Measurements from ENCODE around the gene NECAP2.

Gene NECAP2

GRCh38 chr1:16445052-16445451 is 4.5 kb downstream of the NECAP2 start:
- H2AK5ac ChIP-seq (ENCODE audit: low read length) = no peak overlapping the region
- no peak overlapping the region for H3K4me3 ChIP-seq (ENCODE audit: low read depth, low read length)
- H3K4me1 ChIP-seq (ENCODE audit: control insufficient read depth in 1 of 2, insufficient read depth in 2 of 2, low read length in 2 of 2) = peaks cover 2 to 5% of the 10 kb centered on the region in 2 experiments
- no peak overlapping the region for H3K14ac ChIP-seq (ENCODE audit: low read length)
- H3K79me1 ChIP-seq (ENCODE audit: low read length) = peaks cover 9% of the 10 kb centered on the region
- no peak overlapping the region for H4K12ac ChIP-seq (ENCODE audit: low read depth, low read length)
- no peak overlapping the region for H3K23ac ChIP-seq (ENCODE audit: low read length)
- no peak overlapping the region for H4K91ac ChIP-seq (ENCODE audit: low read depth, low read length)
- no peak overlapping the region for H3K4me2 ChIP-seq (ENCODE audit: low read length)
- no peak overlapping the region for H2BK120ac ChIP-seq (ENCODE audit: insufficient read depth, low read length, poor library complexity)
- no peak overlapping the region for H3K27ac ChIP-seq (ENCODE audit: low read depth, low read length)
- no peak overlapping the region for H2BK5ac ChIP-seq (ENCODE audit: low read depth, low read length, poor library complexity)
- H2AFZ ChIP-seq (ENCODE audit: insufficient read depth, low read length, poor library complexity) = no peak overlapping the region
- no peaks in the 10 kb centered on the region for H3K9me3 ChIP-seq (ENCODE audit: insufficient read depth, low read depth, low read length)
- H3K9ac ChIP-seq (ENCODE audit: low read length) = no peak overlapping the region
- H3K36me3 ChIP-seq (ENCODE audit: control insufficient read depth in 1 of 2, insufficient read depth in 2 of 2, low read length in 2 of 2) = peaks cover 66 to 68% of the 10 kb centered on the region in 2 experiments
- H4K8ac ChIP-seq (ENCODE audit: low read depth, low read length) = no peak overlapping the region
- no peak overlapping the region for H3K4ac ChIP-seq (ENCODE audit: low read depth, low read length)
- H3K27me3 ChIP-seq (ENCODE audit: insufficient read depth, low read length) = no peaks in the 10 kb centered on the region
- no peak for DNase-seq
- WGBS (ENCODE audit: extremely low coverage, insufficient coverage, insufficient read length) = no CpG with 5 or more reads among the region's 4 CpGs
- H2BK12ac ChIP-seq (ENCODE audit: low read length) = no peak overlapping the region
- no peak overlapping the region for H3K18ac ChIP-seq (ENCODE audit: low read length)
- peaks cover 9% of the 10 kb centered on the region for H3K79me2 ChIP-seq (ENCODE audit: control insufficient read depth, insufficient read depth, low read length, poor library complexity)

- H4K91ac ChIP-seq (ENCODE audit: low read depth, low read length) = no peak overlapping the region
- H3K4me1 ChIP-seq (ENCODE audit: control insufficient read depth in 1 of 2, insufficient read depth in 2 of 2, low read length in 2 of 2) = peaks cover 0 to 3% of the 10 kb centered on the region in 2 experiments
- H3K27me3 ChIP-seq (ENCODE audit: insufficient read depth, low read length) = no peaks in the 10 kb centered on the region
- no peak overlapping the region for H2AK5ac ChIP-seq (ENCODE audit: low read length)
- DNase-seq = peak; percentile 50 to 52
- H3K4ac ChIP-seq (ENCODE audit: low read depth, low read length) = no peak overlapping the region
- no peak overlapping the region for H4K8ac ChIP-seq (ENCODE audit: low read depth, low read length)
- H3K9ac ChIP-seq (ENCODE audit: low read length) = no peak overlapping the region
- no peak overlapping the region for H3K4me2 ChIP-seq (ENCODE audit: low read length)
- H2AFZ ChIP-seq (ENCODE audit: insufficient read depth, low read length, poor library complexity) = no peak overlapping the region
- H3K14ac ChIP-seq (ENCODE audit: low read length) = no peak overlapping the region
- no peak overlapping the region for H3K4me3 ChIP-seq (ENCODE audit: low read depth, low read length)
- H3K18ac ChIP-seq (ENCODE audit: low read length) = no peak overlapping the region
- H4K12ac ChIP-seq (ENCODE audit: low read depth, low read length) = no peak overlapping the region
- no peak overlapping the region for H3K23ac ChIP-seq (ENCODE audit: low read length)
- no peak overlapping the region for H2BK5ac ChIP-seq (ENCODE audit: low read depth, low read length, poor library complexity)
- H3K27ac ChIP-seq (ENCODE audit: low read depth, low read length) = no peak overlapping the region
- no peak overlapping the region for H2BK120ac ChIP-seq (ENCODE audit: insufficient read depth, low read length, poor library complexity)
- peaks cover 2% of the 10 kb centered on the region for H3K79me2 ChIP-seq (ENCODE audit: control insufficient read depth, insufficient read depth, low read length, poor library complexity)
- H3K9me3 ChIP-seq (ENCODE audit: insufficient read depth, low read depth, low read length) = no peaks in the 10 kb centered on the region
- no peak overlapping the region for H2BK12ac ChIP-seq (ENCODE audit: low read length)
- peaks cover 71 to 73% of the 10 kb centered on the region in 2 experiments for H3K36me3 ChIP-seq (ENCODE audit: control insufficient read depth in 1 of 2, insufficient read depth in 2 of 2, low read length in 2 of 2)
- no CpG with 5 or more reads among the region's 10 CpGs for WGBS (ENCODE audit: extremely low coverage, insufficient coverage, insufficient read length)
- peaks cover 1% of the 10 kb centered on the region for H3K79me1 ChIP-seq (ENCODE audit: low read length)
Measured at GRCh38 chr1:16446116-16446515, 5.6 kb downstream of the NECAP2 start.

- no peak overlapping the region for H3K9ac ChIP-seq (ENCODE audit: low read length)
- no peak overlapping the region for H3K4ac ChIP-seq (ENCODE audit: low read depth, low read length)
- no peak overlapping the region for H3K18ac ChIP-seq (ENCODE audit: low read length)
- no peaks in the 10 kb centered on the region for H3K79me2 ChIP-seq (ENCODE audit: control insufficient read depth, insufficient read depth, low read length, poor library complexity)
- H3K79me1 ChIP-seq (ENCODE audit: low read length) = no peaks in the 10 kb centered on the region
- no peaks in the 10 kb centered on the region for H3K27me3 ChIP-seq (ENCODE audit: insufficient read depth, low read length)
- H3K4me3 ChIP-seq (ENCODE audit: low read depth, low read length) = no peak overlapping the region
- H2BK5ac ChIP-seq (ENCODE audit: low read depth, low read length, poor library complexity) = no peak overlapping the region
- no peak overlapping the region for H4K8ac ChIP-seq (ENCODE audit: low read depth, low read length)
- no CpG with 5 or more reads among the region's 9 CpGs for WGBS (ENCODE audit: extremely low coverage, insufficient coverage, insufficient read length)
- no peak overlapping the region for H4K91ac ChIP-seq (ENCODE audit: low read depth, low read length)
- H2BK120ac ChIP-seq (ENCODE audit: insufficient read depth, low read length, poor library complexity) = no peak overlapping the region
- H3K23ac ChIP-seq (ENCODE audit: low read length) = no peak overlapping the region
- H3K4me2 ChIP-seq (ENCODE audit: low read length) = no peak overlapping the region
- H3K14ac ChIP-seq (ENCODE audit: low read length) = no peak overlapping the region
- H3K36me3 ChIP-seq (ENCODE audit: control insufficient read depth in 1 of 2, insufficient read depth in 2 of 2, low read length in 2 of 2) = peaks cover 76 to 79% of the 10 kb centered on the region in 2 experiments
- H4K12ac ChIP-seq (ENCODE audit: low read depth, low read length) = no peak overlapping the region
- no peaks in the 10 kb centered on the region for H3K4me1 ChIP-seq (ENCODE audit: control insufficient read depth in 1 of 2, insufficient read depth in 2 of 2, low read length in 2 of 2)
- H3K9me3 ChIP-seq (ENCODE audit: insufficient read depth, low read depth, low read length) = no peaks in the 10 kb centered on the region
- H2AK5ac ChIP-seq (ENCODE audit: low read length) = no peak overlapping the region
- no peak overlapping the region for H3K27ac ChIP-seq (ENCODE audit: low read depth, low read length)
- H2BK12ac ChIP-seq (ENCODE audit: low read length) = no peak overlapping the region
- DNase-seq = no peak
- no peak overlapping the region for H2AFZ ChIP-seq (ENCODE audit: insufficient read depth, low read length, poor library complexity)
Measured at GRCh38 chr1:16447641-16448040, 7.1 kb downstream of the NECAP2 start.

DNA sequence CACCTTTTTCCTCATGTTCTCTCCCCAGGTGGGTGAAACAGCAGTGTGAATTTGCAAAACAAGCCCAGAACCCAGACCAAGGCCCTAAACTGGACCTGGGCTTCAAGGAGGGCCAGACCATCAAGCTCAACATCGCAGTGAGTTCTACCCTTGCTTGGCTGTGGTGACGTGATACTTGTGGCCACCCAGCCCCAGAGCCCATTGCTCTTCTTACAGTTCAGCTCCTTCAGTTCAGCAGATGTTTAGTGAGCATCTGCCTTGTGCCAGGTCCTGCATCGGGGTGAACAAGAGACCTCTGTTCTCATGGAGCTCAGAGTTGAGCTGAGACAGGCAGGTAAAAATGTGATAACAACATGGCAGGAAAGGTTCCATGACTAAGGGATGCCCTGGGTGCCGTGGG is 8.5 kb downstream of the NECAP2 start:
- Histone ChIP-seq H3K4me1 (ENCODE audit: control insufficient read depth in 1 of 2, insufficient read depth in 2 of 2, low read length in 2 of 2) (no peaks in the 10 kb centered on the region), H4K8ac (ENCODE audit: low read depth, low read length) (no peak overlapping the region), H4K91ac (ENCODE audit: low read depth, low read length) (no peak overlapping the region), H4K12ac (ENCODE audit: low read depth, low read length) (no peak overlapping the region), H3K23ac (ENCODE audit: low read length) (no peak overlapping the region), H3K36me3 (ENCODE audit: control insufficient read depth in 1 of 2, insufficient read depth in 2 of 2, low read length in 2 of 2) (peaks cover 70 to 77% of the 10 kb centered on the region in 2 experiments), H3K27me3 (ENCODE audit: insufficient read depth, low read length) (no peaks in the 10 kb centered on the region), H3K9ac (ENCODE audit: low read length) (no peak overlapping the region), H3K14ac (ENCODE audit: low read length) (no peak overlapping the region), H2AK5ac (ENCODE audit: low read length) (no peak overlapping the region), H3K79me2 (ENCODE audit: control insufficient read depth, insufficient read depth, low read length, poor library complexity) (no peaks in the 10 kb centered on the region), H3K4me3 (ENCODE audit: low read depth, low read length) (no peak overlapping the region), H2BK12ac (ENCODE audit: low read length) (no peak overlapping the region), H2BK5ac (ENCODE audit: low read depth, low read length, poor library complexity) (no peak overlapping the region), H2AFZ (ENCODE audit: insufficient read depth, low read length, poor library complexity) (no peak overlapping the region), H3K79me1 (ENCODE audit: low read length) (no peaks in the 10 kb centered on the region), H3K9me3 (ENCODE audit: insufficient read depth, low read depth, low read length) (no peaks in the 10 kb centered on the region), H3K4ac (ENCODE audit: low read depth, low read length) (no peak overlapping the region), H3K18ac (ENCODE audit: low read length) (no peak overlapping the region), H3K27ac (ENCODE audit: low read depth, low read length) (no peak overlapping the region), H3K4me2 (ENCODE audit: low read length) (no peak overlapping the region), H2BK120ac (ENCODE audit: insufficient read depth, low read length, poor library complexity) (no peak overlapping the region)
- WGBS (ENCODE audit: extremely low coverage, insufficient coverage, insufficient read length) = no CpG with 5 or more reads among the region's 4 CpGs
- DNase-seq = no peak

All from trophoblast cell (in vitro differentiated cells and primary cell).